HG02870 (cell line): ENCODE results near the gene MBD2.
"Not testable (repeated sequence)": the region's sequence is repeated elsewhere in the genome, so short reads cannot be mapped to it uniquely, and the experiment has no call there.

Experiments
- ATAC-seq: cut with Tn5 transposase; IDR thresholded peaks from one replicate; pipeline ENCODE4 v1.9.1; 2021; ENCODE audit warnings: mild to moderate bottlenecking, moderate library complexity; ENCODE audit not compliant: unreplicated experiment

Gene MBD2

DNA sequence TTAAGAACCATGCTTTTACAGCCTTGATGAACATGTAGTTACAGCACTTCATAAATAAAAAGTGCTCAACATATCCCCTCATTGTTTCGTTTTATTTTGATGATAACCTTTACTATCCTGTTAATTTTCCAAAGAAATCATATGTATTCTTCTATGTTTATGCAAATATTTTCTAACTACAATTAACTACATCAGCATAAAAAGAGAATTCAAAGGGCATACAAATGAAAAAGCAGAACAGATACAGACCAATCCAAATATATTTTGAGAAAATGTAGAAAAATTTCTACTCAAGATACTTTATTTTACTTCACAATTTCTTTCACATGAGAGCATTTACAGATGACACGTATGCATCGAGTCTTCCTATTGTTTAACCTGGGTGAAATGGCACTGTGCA lies 69.1 kb downstream of the MBD2 start:
- no peak for ATAC-seq

DNA sequence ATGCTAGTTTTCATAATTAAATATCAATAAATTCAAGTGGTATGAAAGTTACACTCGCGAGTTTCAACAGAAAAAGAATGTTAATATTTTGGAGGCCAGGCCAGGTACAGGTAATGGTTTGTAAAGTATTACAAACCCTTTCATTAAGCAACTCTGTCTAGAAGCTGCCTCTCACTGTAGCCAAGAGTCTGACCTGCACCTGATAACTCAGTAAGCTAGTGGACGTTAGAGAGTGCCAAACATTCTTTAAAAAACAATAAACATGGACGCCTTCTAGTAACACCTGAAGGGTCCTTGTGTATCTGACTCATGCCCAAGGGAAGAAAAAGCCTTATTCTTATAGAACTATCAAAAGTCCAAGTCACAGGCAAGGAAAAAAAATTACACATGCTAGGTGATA lies 70.2 kb downstream of the MBD2 start:
- ATAC-seq = no peak

DNA sequence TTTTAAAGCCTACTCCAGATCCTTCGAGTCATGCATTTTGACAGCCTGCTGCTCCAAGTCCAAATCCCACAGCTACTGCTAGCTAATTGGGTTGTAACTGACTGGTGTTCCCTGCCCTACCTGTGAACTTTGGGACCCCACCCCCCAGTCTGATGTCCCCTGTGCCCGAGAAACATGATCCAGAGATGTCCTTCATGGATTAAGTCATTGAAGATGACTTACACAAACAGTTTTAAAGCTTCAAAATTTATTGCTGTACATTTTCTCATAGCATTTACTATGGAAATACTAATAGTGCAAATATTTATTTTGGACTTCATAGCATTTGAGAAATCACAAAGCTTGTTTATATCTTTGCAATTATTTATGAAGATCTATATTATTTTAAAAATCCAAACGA lies 73.1 kb downstream of the MBD2 start:
- ATAC-seq = no peak

DNA sequence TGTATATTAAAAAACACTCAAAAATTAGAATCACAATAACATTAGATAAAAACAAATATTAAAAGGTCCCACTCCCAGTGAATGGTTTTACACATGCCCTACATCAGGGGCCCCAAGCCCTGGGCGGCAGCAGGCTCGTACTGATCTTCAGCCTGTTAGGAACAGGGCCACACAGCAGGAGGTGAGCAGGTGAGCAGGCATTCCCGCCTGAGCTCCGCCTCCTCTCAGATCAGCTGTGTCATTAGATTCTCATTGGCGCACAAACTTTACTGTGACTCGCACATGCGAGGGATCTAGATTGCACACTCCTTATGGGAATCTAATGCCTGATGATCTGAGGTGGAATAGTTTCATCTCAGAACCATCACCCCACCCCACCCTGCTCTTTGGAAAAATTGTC lies 74.2 kb downstream of the MBD2 start:
- no peak for ATAC-seq

DNA sequence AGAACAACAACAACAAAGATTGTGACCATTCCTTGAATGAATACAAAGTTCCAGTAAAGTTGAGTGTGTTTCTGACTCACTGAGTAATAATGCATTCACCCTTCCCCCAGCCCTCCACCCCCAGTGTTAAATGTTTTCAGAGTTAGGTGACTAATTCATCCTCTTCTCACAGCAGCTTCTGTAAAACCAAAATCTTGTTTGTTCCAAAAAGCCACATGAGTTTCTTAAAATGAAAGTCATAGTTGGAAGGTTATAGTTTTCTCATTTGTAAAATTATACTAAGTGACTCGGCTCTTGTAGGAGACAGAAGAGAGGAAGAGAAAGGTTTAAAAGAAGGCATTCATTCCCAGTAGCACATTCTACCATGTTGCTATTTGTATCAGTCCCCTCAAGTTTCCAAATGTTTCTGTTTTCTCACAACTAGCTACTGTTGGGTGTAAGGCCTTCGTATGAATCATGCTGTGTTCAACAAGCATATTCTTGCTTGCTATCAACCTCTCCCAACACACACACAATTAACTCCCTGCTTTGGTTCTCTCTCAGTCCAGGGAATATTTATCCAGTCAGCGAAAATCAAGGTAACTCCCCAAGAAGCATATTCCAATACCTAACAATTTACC lies 75.3 kb downstream of the MBD2 start:
- ATAC-seq = peak; percentile 50

DNA sequence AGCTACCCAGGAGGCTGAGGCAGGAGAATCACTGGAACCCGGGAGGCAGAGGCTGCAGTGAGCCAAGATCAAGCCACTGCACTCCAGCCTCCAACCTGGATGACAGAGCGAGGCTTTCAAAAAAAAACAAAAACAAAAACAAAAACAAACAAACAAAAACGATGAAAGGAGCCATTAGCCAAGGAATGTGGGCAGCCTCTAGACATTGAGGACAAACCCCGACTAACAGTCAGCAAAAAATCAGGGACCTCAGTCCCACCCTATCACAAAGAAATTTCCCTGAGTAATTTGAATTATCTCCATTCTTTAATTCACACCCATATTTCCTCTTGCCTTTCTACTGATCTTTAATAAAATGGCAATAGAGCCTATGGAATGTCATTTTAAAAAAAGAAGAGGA lies 75.8 kb downstream of the MBD2 start:
- ATAC-seq = no peak

DNA sequence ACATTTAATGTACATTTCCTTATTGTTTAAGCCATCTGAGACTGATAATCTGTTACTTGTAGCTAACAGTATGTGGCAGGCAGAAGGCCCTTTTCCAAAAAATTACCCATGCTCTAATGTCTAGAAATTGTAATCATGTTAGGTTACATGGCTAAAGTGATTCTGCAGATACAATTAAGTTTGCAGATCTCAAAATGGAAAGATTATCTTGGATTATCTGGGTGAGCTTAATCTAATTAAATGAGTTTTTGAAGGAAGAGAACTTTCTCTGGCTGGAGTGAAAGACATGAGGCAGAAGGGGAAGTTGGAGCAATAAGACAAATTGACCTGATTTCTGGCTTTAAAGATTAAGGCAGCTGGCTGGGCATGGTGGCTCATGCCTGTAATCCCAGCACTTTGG lies 76.3 kb downstream of the MBD2 start:
- no peak for ATAC-seq

DNA sequence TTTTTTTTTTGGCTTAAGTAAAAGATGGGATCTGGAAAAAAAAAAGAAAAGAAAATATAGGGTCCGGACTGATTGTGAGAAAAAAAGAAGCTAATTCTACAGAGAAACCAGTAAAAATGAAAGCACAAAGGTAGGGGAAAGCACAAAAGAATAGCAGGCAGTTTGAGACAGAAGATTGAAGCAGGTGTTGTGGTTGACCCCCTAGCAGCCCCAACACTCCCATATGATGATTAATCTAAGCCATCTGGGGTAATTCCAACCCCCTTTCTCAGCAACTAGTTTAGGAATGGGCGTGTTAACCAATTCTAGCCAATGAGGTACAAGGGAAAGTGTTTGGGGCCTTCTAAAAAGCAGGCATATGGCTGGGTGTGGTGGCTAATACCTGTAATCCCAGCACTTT lies 77.0 kb downstream of the MBD2 start:
- ATAC-seq = peak; percentile 86

DNA sequence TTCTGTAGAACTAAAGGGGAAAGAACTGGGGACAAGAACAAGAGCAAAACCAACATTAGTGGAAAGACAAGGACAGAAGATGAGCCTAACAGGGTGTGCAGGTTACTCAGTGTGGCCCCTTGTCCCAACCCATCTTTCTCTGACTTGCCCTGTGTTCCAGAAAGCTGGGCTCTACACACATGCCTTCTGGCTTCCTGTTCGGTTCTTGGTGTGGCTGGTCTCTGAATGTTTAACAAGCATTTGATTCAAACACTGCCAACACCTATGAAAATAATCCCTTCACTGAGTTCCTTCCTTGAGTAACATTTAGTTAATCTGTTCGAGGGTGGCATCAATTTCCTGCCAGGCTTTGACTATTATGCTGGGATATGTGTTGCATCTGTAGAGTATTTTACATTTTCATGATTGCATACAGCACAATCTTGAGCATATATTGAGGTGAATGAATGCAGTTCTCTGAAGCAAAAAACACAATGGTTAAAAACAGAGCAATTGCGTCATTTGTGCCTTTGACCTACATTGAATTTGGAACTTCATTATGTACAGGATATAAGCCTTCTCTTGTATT lies 83.3 kb downstream of the MBD2 start:
- ATAC-seq = no peak

DNA sequence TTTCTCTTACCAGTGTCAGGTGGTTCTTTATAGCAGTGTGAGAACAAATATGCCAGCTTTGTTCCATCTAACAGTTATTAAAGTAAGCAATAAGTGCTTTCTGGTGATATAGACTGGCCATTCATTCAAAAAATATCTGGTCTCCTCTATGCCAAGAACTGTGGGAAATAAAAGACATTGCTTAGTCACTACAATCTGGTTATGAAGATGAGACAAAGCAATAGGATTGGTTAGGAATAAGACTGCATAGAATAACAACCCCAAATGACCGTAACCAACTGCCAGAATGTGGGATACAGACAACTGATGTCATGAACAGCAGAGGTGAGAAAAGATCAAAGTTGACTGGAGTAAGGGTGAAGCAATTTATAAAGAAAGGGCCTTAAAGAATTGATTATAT lies 83.8 kb downstream of the MBD2 start:
- ATAC-seq = no peak

DNA sequence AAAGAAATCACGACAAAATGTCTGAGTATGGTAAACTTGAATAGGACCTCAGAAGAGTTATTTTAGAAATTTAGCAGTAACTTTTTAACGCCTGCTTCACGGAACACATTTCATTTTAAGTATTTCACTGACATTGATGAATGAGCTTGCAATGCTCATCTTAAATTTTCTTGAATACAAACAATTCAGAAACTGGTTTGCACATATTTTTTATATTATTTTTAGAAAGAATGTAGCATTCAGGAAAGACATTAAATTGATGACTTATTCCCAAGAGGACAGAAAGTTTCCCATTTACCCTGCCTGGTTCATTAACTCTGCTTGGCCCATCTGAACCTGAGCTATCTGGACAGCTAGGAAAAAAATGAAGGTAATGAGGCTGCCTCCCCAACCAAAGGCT lies 89.3 kb downstream of the MBD2 start:
- no peak for ATAC-seq

DNA sequence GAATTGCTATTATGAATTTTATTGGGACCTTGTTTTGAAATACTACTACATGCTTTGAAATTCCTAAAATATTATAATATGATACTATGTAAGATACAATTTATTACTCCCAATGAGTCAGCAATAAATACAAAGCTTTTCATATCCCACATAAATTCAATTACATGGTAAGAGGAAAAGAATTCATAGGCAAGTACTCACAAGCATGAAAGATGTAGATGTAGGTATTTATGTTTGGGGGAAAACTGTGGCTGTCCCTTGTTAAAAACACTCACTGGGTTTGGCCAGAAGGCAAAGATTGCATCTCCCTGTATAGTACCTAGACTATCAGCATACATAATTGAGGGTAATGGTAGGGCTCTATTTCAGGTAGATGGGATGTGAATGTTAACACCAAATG lies 90.4 kb downstream of the MBD2 start:
- ATAC-seq = no peak

DNA sequence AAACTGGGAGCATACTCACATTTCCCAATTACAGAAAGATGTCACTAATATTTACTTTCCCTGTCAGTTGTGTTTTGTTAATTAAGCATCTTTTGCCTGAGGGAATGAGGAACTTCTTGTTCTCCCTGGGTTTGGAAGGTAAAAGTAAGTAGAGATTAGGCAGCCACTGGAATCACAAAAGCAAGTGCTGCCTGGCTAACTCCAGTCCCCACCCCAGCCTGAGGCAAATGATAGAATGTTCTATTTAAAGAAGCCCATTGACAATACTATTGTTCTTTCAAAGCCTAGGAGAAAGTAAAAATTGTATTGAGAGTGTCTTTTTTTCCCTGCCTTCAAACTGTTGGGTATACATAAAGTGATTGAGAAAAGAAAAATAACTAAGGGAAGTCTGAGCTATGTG lies 93.8 kb downstream of the MBD2 start:
- ATAC-seq = no peak

DNA sequence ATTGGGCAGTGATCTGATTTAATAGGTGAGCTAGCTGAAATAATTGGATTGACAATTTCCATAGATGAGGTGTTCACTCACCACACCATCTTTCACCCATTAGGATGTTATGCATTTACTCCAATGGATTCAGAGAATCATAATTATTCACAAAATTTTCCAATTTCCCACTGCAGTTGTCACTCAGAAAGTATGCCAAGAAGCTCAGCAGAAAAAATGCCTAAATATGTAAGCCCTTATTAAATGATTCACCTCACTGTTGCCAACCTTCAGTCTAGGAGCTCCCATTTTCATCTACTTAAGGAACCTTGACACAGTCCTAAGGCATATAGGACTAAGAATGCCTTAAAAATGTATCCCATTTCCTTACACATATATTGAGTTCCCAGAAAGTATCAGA lies 94.3 kb downstream of the MBD2 start:
- no peak for ATAC-seq

DNA sequence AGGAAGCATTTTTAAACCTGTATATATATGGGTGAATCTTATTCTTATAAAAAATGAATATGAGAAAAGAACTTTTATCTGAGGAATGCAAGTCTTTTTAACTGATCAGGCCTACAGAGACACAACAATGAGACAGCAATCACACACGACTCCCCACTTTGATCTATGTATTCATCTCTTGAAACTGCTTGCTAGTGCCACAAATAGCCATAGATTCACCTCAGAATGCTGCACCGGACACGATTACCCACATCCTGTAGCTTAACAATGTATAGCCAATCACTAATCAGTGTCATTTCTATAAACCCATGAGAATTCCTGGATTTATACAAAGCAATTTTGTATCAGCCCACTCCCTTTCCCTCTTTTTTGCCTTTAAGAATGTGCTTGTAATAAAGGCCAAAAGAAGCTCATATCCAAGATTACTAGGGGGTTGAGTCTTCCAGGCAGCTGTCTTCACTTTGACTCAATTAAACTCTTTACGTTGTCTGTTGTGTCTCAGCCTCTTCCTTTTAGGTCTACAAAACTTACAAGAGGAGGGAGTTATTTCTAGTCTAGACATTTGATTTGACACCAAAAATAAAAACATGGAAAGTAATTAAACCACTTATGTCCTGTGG lies 94.9 kb downstream of the MBD2 start:
- ATAC-seq = peak; percentile 55

DNA sequence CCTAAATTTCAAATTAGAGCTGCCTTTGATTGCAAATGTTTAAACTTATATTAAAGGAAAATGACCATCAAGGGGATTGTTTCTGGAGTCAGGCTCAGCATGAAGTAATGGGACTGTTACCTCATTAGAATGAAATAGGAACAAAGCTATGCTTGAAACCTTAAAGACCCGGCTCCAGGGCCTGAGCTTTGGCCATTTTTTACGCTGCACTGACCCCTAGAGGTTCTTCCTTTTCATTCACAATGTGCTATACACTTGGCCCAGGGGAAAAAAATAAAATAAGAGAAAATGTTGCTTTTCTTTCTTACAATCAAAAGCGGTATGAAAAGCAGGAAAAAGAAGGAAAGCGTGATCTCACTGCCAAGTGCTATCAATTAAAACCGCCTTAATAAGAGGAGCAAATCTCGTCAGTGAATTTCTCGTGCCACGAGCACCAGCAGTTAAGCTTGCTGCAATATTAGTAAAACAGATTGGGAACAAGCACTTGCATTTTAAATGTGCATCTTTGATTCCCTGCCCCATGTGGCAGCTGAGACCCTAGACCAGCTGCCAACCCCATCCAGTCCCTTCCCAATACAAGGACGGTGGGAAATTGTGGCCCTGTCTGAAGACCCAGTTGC lies 96.6 kb downstream of the MBD2 start:
- ATAC-seq = peak; percentile 77

DNA sequence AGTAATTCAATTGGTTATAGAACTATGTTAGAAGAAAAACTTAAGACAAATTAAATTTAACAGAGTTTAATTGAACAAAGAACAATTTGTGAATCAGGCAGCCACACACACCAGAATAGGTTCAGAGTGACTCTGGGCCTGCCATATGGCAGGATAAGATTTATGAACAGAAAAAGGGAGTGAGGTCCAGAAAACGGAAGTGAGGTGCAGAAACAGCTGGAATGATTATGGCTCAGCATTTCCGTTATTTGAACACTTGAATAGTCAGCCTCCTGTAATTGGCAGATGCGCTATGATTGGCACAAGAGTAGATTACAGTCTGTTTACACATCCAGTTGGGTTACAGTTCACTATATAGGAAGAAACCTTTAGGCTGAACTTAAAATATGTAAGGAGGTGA lies 99.0 kb downstream of the MBD2 start:
- no peak for ATAC-seq

DNA sequence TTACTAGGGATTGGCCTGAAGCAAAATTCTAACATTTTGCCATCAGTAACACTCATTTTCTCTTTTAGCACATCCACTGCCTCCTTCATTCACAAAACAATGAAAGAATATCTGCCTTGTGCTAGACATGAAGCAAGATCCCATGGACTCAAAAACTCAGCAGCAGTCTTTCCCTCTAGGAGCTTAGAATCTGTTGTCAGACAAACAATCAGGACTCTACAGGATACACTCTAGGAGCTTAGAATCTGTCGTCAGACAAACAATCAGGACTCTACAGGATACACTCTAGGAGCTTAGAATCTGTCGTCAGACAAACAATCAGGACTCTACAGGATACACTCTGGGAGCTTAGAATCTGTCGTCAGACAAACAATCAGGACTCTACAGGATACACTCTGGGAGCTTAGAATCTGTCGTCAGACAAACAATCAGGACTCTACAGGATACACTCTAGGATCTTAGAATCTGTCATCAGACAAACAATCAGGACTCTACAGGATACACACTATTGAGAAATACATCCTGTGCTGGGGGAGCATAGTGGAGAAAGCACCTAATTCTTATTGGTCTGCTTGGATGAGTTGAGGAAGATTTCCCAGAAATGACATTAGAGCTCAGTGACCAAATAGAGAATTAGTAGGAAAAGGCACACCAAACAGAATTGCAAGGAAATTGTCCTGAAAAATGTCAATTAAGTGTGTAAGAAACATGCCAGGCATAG lies 100.6 kb downstream of the MBD2 start:
- ATAC-seq = not testable (repeated sequence)

DNA sequence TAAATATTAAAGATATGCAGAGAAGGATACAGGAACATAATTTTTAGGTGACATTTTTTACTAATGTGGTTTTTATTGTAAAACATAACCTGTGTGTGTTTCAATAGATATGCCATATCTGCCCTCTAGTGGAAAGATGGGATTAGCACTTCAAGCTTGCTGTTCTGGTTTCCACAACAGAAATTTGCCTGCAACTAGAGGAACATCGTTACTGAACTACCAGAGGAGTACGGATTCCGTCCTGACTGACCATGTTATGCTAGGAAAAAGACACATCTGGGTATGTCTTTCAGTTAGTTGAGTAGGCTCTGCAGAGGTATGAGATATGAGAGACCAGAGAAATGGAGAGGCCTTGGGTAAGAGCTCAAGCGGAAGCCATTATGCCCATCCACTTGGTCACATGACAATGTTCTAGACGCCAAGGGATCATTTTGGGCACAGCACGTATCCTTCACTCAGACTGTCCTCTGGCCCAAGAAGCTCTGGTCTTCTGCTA lies 104.9 kb downstream of the MBD2 start:
- peak; percentile 89 for ATAC-seq

DNA sequence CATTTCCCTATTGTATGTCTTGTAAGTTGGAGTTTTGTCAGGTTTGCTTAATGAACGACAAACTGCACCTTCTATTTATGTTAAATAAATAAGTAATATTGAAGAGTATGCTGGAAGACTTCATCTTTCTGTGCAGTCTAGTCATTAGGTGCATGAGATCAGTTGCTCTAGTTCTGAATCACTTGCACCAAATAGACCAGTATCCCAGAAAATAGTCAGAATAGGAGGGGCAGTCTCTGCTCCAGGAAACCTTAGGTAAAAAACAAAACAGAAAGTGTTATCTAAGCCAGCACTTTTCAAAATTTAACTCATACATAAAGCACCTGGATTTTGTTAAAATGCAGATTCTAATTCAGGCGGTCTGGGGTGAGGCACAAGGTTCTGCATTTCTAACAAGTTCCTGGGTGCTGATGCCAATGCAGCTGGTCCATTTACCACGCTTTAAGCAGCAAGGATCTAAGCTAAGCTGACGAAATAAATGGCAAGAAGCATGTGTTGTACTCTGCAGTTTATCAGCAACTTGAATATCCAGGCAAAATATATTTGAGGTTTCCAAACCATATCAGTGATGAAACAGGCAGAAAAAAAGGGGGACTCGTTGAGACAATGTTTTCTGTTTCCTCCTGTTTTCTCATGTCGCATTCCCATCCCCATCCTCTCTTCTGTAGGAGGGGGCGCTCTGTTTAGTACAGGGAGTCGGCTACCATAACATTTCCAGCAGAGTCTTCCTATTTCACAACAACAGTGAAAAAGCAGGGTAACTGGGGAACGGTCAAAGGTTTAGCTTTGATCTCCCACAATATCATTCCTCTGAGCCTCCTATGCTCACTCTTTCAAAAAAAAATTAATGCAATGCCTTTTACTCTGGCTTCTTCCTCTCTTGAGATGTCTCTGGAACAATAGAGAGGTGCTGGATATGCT lies 106.4 kb downstream of the MBD2 start:
- ATAC-seq = no peak
